Stimulated activated naive CD8-positive, alpha-beta T cell treated with anti-CD3 and anti-CD28 coated beads, Interleukin-15, Interleukin-2, amounts not matched to agents 100 U/mL and 50 U/mL, for 24 hours (primary cell): Measurements from ENCODE around the gene RNF208.

Experiments used
- ATAC-seq: fragments of 150-1000 bp; cut with Tn5 transposase; one replicate; pipeline ENCODE4 v1.10.0; 2021
- DNase-seq: peaks from one replicate; pipeline ENCODE4 v3.0.0; 2021

The RNF208 gene

DNA sequence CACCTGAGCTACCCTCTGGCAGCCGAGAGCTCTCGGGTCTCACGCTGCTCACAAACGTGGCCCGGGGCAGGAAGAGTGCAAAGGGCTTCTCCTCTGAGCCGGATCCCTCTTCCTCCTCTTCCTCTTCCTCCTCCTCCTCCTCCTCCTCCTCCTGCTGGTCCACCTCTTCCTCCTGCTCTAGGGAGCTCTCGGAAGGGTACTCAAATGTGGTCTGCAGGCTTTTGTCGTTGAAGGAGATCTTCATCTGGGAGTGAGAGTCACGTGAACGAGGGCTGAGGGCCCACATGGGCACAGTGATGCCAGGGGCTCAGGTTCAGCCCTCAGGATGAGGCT, 29.6 kb downstream of the RNF208 start:
- ATAC-seq = no peak
- no peak for DNase-seq

DNA sequence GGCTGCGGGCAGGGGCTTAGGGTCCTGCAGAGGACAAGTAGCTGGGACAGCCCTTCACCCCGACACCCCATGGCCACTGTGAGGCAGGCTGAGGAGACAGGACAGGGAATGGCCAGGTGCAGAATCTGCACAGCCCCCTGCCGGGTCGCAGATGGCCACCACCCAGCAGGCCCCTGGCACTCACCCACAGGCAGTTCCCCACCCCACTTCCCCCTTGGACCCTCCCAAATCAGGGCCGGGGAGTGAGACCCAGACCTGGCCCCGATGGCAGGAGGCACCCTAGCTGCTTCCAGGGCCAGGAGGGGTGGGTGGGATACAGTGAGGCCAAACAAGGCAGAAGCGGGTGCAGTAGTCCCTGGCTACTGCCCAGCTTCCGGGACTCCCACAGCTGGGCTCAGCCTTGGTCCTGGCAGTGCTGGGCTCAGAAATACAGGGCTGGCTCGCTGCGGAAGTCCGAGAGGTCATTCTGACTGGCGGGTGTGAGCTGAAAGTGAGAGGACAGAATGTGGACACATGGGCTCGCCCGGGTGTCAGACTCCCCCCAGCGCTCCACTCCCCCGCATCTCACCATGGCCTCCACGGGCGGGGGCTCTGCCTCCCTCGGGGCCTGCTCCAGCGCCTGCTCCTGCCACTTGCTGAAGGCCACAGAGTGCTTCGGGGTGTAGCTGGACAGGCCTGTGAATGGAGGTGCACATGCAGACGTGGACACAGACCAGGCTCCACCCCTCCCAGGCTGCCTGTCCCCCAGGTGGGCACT, 30.2 kb downstream of the RNF208 start:
- no peak for DNase-seq
- ATAC-seq = no peak

DNA sequence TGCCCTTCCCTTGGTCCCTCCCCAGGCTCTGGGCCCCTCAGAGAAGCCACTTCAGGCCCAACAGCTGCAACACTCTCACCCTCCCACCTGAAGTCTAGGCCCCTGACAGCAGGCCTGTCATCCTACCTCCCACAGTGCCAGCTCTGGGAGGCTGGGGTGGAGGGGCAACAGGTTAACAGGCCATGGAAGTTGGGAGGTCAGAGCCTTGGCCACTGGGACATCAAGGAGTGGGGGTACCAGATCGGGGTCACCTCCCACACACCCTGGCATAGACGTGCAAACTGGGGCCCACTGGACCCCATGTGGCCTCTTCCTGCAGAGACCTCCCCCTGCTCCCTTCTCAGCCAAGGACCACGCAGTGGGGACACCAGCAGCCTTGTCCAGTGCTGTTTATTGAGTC, 30.8 kb downstream of the RNF208 start:
- ATAC-seq = no peak
- DNase-seq = no peak

DNA sequence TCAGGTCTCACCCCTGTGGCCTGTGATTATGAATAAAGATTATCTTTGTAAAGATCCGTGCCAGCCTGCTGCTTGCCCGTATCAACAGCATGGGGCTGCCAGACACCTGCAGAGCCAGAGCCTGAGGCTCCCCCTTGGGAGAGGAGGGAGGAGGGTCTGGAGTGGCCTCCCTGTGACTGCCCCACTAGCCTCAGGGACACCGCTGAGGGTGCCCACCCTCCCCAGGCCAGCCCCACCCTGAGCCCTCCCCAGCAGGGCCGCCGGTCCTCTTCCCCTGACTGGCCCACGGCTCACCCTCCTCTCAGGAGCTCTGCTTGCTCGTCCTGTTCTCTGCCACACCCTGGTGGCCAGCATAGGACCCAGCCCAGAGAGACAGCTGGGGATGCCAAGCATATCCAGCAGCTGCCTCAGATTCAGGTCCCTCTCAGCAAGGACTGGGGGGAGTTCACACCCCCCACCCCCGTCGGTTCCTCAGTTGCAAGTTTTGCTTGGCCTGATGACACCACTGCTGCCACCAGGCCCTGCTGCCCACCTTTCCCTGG, 31.7 kb downstream of the RNF208 start:
- DNase-seq (no peak), ATAC-seq (no peak)

DNA sequence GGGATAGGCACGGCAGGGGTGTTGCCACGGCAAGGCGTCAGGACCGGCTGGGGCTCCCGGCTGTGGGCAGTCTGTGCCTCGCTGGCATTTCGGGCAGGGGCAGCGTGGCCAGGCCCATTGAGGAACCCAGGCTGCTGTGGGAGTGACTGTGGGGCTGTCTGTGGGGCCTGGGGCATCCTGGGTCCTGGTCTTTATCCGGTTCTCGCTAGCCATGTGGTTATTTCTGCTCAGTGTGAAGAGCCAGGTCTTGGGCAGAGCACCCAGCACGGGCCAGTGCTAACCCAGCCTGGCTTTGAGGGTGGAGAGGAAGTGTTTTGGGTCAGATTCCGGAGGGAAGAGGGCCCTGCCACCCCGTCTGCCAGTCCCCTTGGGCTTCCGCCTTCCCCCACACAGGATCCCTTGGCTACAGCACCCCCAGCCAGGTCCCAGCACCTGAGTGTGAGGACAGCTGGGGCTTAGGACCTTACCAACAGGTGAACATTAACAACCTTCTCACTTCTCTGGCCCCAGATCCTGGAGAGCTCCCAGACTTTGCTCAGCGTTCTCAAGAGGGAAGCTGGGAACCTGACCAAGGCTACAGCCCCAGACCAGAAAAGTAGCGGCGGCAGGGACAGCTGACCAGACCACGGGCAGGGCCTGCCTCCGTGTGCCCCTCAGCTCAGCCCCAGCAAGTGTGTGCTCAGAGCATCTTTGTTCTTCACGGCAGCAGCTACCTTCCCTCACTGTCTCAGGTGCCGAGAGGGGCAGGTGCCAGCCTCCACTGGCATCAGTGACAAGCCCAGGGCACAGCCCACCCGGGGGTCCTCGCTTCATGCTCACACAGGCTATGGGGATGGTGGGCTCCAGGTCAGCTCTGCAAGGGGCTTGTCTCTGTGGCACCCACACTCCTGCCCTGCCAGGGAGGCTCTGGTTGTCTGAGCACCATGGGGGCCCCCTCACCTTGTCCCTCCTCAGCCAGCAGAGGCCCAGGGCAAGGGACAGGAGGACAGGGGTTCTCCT, 32.4 kb downstream of the RNF208 start:
- ATAC-seq = no peak
- no peak for DNase-seq

DNA sequence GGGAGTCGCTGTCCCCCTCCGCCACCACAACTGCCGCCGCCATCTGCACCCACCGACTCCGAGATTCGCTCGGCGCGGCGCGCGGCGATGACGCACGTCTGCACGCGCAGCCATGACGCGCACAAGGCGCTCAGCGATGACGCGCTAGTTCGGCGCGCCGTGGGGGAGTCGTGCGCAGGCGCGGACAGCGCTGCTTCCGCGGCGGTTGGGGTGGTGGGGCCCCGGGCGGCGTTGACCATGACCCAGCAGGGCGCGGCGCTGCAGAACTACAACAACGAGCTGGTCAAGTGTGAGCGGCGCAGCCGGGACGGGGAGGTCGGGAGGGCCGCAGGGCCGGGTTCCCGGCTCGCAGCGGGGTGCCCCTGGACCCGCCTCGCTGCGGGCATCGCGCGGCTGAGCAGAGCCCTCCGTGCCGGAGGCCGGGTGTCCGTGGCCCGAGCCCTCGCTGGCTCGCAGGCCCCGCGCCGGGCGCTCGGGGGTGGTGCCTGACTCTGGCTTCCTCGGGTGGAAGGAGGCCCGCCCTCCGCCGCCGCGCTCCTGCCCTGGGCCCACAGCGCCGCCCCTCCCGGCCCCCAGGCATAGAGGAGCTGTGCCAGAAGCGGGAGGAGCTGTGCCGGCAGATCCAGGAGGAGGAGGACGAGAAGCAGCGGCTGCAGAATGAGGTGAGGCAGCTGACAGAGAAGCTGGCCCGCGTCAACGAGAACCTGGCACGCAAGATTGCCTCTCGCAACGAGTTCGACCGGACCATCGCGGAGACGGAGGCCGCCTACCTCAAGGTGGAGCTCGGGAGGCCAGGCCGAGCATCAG, 33.3 kb downstream of the RNF208 start, which contains the start of the genes ANAPC2 and SSNA1:
ANAPC2 (minus strand) TSS at position 71 of the 807 bp plus-strand sequence; CDS start at position 43, 28 bp downstream.
SSNA1 (plus strand) TSS at position 187 of the 807 bp plus-strand sequence; CDS start at position 238, 51 bp downstream.
- DNase-seq (peak; percentile 97), ATAC-seq (peak; percentile 82)

DNA sequence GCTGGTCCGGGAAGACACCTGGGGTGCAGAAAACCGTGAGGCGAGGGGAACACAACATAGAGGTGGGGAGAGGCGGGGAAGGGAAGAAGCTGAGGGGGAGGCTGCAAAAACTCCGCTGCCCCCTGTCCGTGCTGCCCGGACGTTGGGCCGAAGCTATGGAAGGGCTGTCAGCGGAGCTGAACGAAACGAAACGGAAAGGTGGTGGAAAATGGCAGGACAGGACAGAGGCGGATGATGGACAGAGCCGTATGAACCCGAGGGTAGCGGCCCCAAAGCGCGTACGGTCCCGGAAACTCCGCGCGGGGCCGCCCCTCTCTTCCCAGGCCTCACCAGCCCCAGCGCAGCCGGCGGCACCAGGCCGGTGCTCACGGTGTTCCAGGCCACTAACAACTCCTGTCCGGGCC, 34.0 kb downstream of the RNF208 start:
- DNase-seq (no peak), ATAC-seq (peak; percentile 1)

- DNase-seq (no peak), ATAC-seq (no peak)
Observed at GRCh38 chr9:137187386-137187785, 34.7 kb downstream of the RNF208 start.

DNA sequence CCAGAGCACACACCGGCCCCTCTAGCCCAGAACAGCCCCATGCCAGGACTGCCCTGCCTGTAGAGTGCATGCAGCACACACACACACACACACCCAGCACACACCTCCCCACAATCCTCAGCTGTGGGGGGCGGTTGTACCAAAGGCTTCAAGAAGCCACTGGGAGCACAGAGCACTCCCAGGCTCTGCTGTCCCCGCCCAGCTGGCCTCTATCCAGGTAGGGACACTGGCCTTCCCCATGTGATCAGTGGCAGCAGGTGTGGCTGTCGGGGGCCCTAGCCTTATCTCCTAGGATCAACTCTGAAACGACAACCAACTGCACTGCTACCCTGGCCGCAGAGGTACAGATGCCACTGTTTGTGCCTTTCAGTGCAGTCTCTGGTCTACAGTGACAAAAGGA, 35.7 kb downstream of the RNF208 start:
- DNase-seq = no peak
- ATAC-seq = no peak

- ATAC-seq = no peak
- DNase-seq = no peak
Observed at GRCh38 chr9:137185921-137186320, 36.1 kb downstream of the RNF208 start.

GRCh38 chr9:137184881-137185660, 37.0 kb downstream of the RNF208 start:
- DNase-seq (no peak), ATAC-seq (no peak)

- DNase-seq = no peak
- ATAC-seq = no peak
Observed at GRCh38 chr9:137183980-137184595, 38.0 kb downstream of the RNF208 start.

DNA sequence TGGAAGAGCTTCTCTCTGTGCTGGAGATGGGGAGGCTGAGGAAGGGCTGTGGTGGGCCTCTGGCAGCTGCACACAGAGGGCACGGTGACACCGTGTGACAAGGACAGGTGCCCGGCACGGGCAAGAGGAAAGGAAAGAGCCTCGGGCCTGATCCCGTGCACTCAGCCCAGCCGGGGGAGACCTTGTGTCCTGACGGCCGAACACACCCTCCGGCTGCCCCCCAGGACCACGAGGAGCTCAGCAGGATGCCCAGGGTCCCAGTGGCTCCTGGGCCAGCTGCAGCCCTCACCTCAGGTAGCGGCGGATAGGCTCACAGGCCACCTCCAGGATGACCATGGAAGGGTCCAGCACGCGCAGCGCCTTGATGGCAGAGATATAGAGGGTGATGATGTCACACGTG, 39.2 kb downstream of the RNF208 start:
- no peak for ATAC-seq
- DNase-seq = no peak

- ATAC-seq (no peak), DNase-seq (no peak)
Observed at GRCh38 chr9:137181680-137182079, 40.4 kb downstream of the RNF208 start.

GRCh38 chr9:137180491-137180890, 41.5 kb downstream of the RNF208 start:
- no peak for DNase-seq
- no peak for ATAC-seq

- ATAC-seq (no peak), DNase-seq (no peak)
Observed at GRCh38 chr9:137179761-137180160, 42.3 kb downstream of the RNF208 start.

DNA sequence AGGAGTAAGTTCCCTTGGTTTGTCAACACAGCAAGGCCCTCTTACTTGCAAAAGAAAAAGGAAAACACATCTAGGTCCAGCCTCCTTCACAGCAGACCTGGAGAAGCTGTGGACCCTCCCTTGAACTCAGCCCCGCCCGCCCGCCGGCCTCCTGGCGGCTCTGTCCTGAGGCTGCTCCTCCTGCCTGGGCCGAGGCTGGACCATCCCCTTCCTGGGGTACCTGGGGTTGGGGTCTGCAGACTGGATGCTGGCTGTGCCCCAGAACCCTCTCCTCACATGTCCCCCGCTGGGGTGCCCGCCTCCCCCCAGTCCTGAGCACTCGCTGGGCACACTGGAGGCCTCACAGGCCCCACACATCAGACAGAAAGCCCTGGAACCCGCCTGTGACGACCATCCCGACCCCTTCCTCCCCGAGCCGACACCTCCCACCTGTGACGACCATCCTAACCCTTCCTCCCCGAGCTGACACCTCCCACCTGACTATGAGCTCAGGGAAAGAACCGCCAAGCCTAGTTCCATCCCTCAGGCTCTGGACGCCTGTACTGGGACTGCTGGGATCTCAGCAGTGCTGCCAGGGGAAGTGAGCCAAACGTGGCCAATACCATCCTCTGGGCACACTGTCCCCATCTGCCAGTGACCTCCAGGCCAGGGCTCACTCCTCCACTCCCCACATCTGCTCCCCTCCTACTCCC, 43.0 kb downstream of the RNF208 start:
- no peak for ATAC-seq
- no peak for DNase-seq

DNA sequence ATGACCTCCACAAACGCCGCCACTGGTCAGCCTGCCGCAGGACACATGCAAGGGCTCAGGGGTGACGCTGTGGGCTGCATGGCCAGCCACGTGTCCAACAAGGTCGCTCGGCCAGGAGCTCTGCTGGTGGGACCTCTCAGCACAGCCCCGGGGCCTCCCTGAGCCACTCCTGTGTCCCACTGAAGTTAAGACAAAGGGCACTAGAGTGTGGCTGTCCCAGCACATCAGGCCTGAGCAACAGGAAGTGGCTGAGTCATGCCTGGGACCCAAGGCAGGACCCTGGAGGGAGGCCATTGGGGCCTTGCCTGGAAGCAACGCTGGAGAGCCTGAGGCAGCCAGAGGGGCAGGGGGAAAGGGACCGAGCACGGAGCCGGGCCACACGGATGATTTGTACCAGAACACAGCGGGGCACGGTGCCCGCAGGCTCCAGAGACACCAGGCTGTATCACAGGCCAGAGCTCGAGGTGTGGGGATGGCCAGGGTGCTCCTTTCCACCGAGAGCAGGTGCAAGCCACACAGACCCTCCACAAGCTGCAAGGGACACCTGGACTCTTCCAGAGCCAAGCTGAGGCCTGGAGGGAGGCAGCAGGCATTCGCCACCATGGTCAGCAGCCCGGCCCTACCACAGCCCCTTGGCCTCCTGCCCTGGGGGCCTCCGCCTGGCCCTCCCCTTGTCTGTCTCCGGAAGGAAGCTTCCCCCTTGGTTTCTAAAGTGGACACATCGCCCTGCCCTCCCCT, 43.7 kb downstream of the RNF208 start:
- DNase-seq = no peak
- no peak for ATAC-seq
